MM.1S (cell line): ENCODE results near the gene NEURL1.
A peak's percentile ranks its signal among the peaks of the same experiment; 100 is the strongest.

Experiments
- DNase-seq: peaks from one replicate; pipeline ENCODE4 v3.0.0-alpha.2; 2015
- H2AFZ ChIP-seq: fragments of 300-600 bp; sonication (generic); 2 replicates; pipeline ENCODE4 v1.6.0; 2016; ENCODE audit warnings: antibody characterized with exemption, low read length
- H3F3A ChIP-seq: fragments of 300-600 bp; sonication (generic); 2 replicates; pipeline ENCODE4 v1.6.1; 2016; ENCODE audit warnings: mild to moderate bottlenecking, antibody characterized with exemption, low read length, moderate library complexity, mixed read lengths; ENCODE audit not compliant: insufficient read depth
- H3K27ac ChIP-seq: fragments of 300-600 bp; sonication (generic); 2 replicates; pipeline ENCODE4 v1.5.1; 2016; ENCODE audit warnings: mild to moderate bottlenecking, low read length
- H3K27me3 ChIP-seq: fragments of 300-600 bp; sonication (generic); replicated peaks from 2 replicates; pipeline ENCODE4 v1.6.0; 2016; ENCODE audit warnings: low read length; ENCODE audit not compliant: insufficient read depth
- H3K36me3 ChIP-seq: fragments of 300-600 bp; sonication (generic); replicated peaks from 2 replicates; pipeline ENCODE4 v1.6.1; 2016; ENCODE audit warnings: mild to moderate bottlenecking, low read length, mixed read lengths; ENCODE audit not compliant: insufficient read depth
- H3K4me1 ChIP-seq: fragments of 300-600 bp; sonication (generic); 2 replicates; pipeline ENCODE4 v1.6.1; 2016; ENCODE audit warnings: low read length, mixed read lengths
- H3K4me2 ChIP-seq: fragments of 300-600 bp; sonication (generic); 2 replicates; pipeline ENCODE4 v1.6.0; 2016; ENCODE audit warnings: low read depth, low read length
- H3K4me3 ChIP-seq: fragments of 300-600 bp; sonication (generic); 2 replicates; pipeline ENCODE4 v1.5.1; 2016; ENCODE audit warnings: low read length, mixed read lengths
- H3K79me2 ChIP-seq: fragments of 300-600 bp; sonication (generic); 2 replicates; pipeline ENCODE4 v1.6.1; 2016; ENCODE audit warnings: mixed run types, low read length, mixed read lengths
- H3K9ac ChIP-seq: fragments of 300-600 bp; sonication (generic); 2 replicates; pipeline ENCODE4 v1.6.1; 2016; ENCODE audit warnings: low read length, mixed read lengths
- H3K9me2 ChIP-seq: fragments of 300-600 bp; sonication (generic); replicated peaks from 2 replicates; pipeline ENCODE4 v1.6.1; 2016; ENCODE audit warnings: mild to moderate bottlenecking, low read length, mixed read lengths; ENCODE audit not compliant: insufficient read depth
- H3K9me3 ChIP-seq: fragments of 300-600 bp; sonication (generic); replicated peaks from 2 replicates; pipeline ENCODE4 v1.6.1; 2016; ENCODE audit warnings: mild to moderate bottlenecking, low read length, mixed read lengths; ENCODE audit not compliant: insufficient read depth
- H4K20me1 ChIP-seq: fragments of 300-600 bp; sonication (generic); 2 replicates; pipeline ENCODE4 v1.6.1; 2016; ENCODE audit warnings: mild to moderate bottlenecking, low read length, moderate library complexity, mixed read lengths; ENCODE audit not compliant: insufficient read depth
- EZH2 ChIP-seq: fragments of 300-600 bp; sonication (generic); optimal IDR thresholded peaks from 2 replicates; pipeline ENCODE3; 2017; ENCODE audit warnings: low read depth, mild to moderate bottlenecking, antibody characterized with exemption, low read length, mixed read lengths
- EZH2phosphoT487 ChIP-seq: fragments of 300-600 bp; sonication (generic); IDR thresholded peaks from 2 replicates; pipeline ENCODE4 v1.6.1; 2018; ENCODE audit warnings: antibody characterized with exemption, low read length
- TF ChIP-seq, protein P1 (sequence below): fragments of 300-600 bp; sonication (generic); IDR thresholded peaks from 2 replicates; pipeline ENCODE4 v1.5.1; 2016; ENCODE audit warnings: antibody characterized with exemption, low read length, mixed read lengths

Gene NEURL1

GRCh38 chr10:103469201-103469600 lies 24.3 kb upstream of the NEURL1 start:
- Histone ChIP-seq H3K27me3 (no peaks in the 10 kb centered on the region), H3K4me2 (no peak overlapping the region), H3K36me3 (no peaks in the 10 kb centered on the region), H3K9me2 (no peaks in the 10 kb centered on the region), H3K79me2 (no peaks in the 10 kb centered on the region), H4K20me1 (no peaks in the 10 kb centered on the region), H3K27ac (no peak overlapping the region), H3K4me3 (no peak overlapping the region), H3K4me1 (peaks cover 24% of the 10 kb centered on the region), H2AFZ (no peak overlapping the region), H3F3A (peaks cover 28% of the 10 kb centered on the region), H3K9me3 (no peaks in the 10 kb centered on the region), H3K9ac (no peak overlapping the region)
- DNase-seq, result no peak
- TF ChIP-seq, protein P1, sequence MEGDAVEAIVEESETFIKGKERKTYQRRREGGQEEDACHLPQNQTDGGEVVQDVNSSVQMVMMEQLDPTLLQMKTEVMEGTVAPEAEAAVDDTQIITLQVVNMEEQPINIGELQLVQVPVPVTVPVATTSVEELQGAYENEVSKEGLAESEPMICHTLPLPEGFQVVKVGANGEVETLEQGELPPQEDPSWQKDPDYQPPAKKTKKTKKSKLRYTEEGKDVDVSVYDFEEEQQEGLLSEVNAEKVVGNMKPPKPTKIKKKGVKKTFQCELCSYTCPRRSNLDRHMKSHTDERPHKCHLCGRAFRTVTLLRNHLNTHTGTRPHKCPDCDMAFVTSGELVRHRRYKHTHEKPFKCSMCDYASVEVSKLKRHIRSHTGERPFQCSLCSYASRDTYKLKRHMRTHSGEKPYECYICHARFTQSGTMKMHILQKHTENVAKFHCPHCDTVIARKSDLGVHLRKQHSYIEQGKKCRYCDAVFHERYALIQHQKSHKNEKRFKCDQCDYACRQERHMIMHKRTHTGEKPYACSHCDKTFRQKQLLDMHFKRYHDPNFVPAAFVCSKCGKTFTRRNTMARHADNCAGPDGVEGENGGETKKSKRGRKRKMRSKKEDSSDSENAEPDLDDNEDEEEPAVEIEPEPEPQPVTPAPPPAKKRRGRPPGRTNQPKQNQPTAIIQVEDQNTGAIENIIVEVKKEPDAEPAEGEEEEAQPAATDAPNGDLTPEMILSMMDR, result no peak
- no peak for TF ChIP-seq EZH2phosphoT487
- no peak for TF ChIP-seq EZH2

- peak; percentile 91 for DNase-seq
- TF ChIP-seq EZH2, result no peak
- TF ChIP-seq, protein P1, result no peak
- no peaks in the 10 kb centered on the region for H3K79me2 ChIP-seq
- H3K27ac ChIP-seq, result peak overlapping the region; percentile 93
- peak overlapping the region; percentile 68 for H3K9ac ChIP-seq
- H3K4me3 ChIP-seq, result peak overlapping the region; percentile 41
- no peaks in the 10 kb centered on the region for H3K36me3 ChIP-seq
- peaks cover 28% of the 10 kb centered on the region for H3F3A ChIP-seq
- peak overlapping the region; percentile 71 for H3K4me2 ChIP-seq
- peak overlapping the region; percentile 38 for H2AFZ ChIP-seq
- H4K20me1 ChIP-seq, result no peaks in the 10 kb centered on the region
- peaks cover 24% of the 10 kb centered on the region for H3K4me1 ChIP-seq
- no peaks in the 10 kb centered on the region for H3K9me2 ChIP-seq
- no peaks in the 10 kb centered on the region for H3K27me3 ChIP-seq
- H3K9me3 ChIP-seq, result no peaks in the 10 kb centered on the region
Measured at GRCh38 chr10:103470761-103471653, 22.5 kb upstream of the NEURL1 start.

DNA sequence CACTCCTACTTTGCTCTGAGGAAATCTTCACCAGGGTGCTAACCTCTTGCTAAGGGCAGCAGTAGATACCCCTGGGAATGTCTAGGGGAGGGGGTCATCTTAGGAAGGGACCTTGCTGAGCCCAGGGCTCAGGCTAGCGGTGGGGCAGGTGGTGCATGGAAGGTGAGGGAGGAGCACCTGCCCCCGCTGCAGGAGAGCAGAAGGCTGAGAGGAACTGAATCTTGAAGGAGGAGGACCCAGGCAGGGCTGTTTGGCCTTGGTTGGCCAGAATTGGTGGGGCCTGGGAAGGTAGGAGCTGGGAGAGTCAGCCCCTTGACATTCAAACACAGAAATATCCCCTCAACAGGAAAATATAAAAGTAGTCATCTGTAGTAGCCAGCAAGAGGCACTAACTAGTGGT lies 21.5 kb upstream of the NEURL1 start:
- Histone ChIP-seq H3K4me1 (peaks cover 33% of the 10 kb centered on the region), H3K79me2 (no peaks in the 10 kb centered on the region), H3K36me3 (no peaks in the 10 kb centered on the region), H4K20me1 (no peaks in the 10 kb centered on the region), H3K4me2 (peak overlapping the region; percentile 71), H3K9ac (peak overlapping the region; percentile 68), H2AFZ (peak overlapping the region; percentile 44), H3K27ac (peak overlapping the region; percentile 93), H3K4me3 (peak overlapping the region; percentile 13; the same call in 1 of the 2 replicates), H3K9me2 (no peaks in the 10 kb centered on the region), H3K9me3 (no peaks in the 10 kb centered on the region), H3F3A (peaks cover 28% of the 10 kb centered on the region), H3K27me3 (no peaks in the 10 kb centered on the region)
- peak; percentile 63 for DNase-seq
- TF ChIP-seq, protein P1, result no peak
- no peak for TF ChIP-seq EZH2phosphoT487
- TF ChIP-seq EZH2, result no peak
